Erythroblast (primary cell): ENCODE data around the gene MCM3AP.
A peak's percentile ranks its signal among the peaks of the same experiment; 100 is the strongest.
"Not testable (repeated sequence)": the region's sequence is repeated elsewhere in the genome, so short reads cannot be mapped to it uniquely, and the experiment has no call there.

ENCODE experiments used
- DNase-seq, 2 experiments: peaks; one replicate each; lab custom pipeline; 2025; lab: John Stamatoyannopoulos, UW
- GATA1 ChIP-seq: IDR thresholded peaks from 2 replicates; pipeline ENCODE4 v1.6.1; 2011; ENCODE audit warnings: low read depth, mild to moderate bottlenecking, control low read depth, low read length, moderate library complexity
- POLR2A ChIP-seq: IDR thresholded peaks from 2 replicates; pipeline ENCODE4 v1.6.1; 2011; ENCODE audit warnings: mild to moderate bottlenecking, low read length

MCM3AP gene

DNA sequence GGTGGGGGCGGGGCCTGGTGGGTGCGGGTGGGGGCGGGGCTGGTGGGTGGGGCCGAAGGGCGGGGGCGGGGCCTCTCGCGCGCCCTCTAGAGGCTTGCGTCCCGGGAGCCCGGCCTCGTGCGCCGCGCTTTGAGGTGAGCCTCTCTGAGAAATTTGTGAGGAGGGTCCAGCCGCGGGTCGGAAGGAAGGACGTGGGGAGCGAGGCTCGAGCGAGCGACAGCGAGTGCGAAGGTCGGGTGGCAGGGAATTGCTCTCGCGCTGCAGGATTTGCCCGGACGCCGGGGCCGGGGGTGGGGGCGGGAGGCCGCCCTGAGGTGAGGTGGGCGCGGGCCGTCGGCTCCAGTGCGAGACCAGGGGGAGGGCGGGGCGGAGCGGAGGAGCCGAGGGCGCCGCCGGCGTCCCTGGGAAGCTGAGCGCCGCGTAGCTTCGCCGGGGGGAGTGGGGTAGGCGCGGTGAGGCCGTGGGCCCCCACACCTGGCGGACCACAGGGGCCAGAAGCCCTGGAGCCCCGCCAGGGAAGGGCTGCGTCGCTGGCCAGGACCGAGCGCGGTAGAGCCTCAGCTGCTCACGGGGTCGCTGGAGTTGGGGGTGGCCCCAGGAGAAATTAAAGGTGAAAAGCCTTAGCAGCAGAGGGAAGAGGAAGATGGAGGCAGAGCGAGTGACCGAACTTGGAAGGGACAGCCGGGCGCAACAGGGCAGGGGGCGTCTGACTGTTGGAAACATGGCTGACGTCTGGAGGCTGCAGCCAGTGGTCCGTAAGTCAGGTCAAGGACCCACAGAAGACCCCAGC is 56.1 kb downstream of the MCM3AP start:
- DNase-seq = peak in 1 of 2 experiments; percentile 70
- no peak for TF ChIP-seq GATA1
- TF ChIP-seq POLR2A = no peak

DNA sequence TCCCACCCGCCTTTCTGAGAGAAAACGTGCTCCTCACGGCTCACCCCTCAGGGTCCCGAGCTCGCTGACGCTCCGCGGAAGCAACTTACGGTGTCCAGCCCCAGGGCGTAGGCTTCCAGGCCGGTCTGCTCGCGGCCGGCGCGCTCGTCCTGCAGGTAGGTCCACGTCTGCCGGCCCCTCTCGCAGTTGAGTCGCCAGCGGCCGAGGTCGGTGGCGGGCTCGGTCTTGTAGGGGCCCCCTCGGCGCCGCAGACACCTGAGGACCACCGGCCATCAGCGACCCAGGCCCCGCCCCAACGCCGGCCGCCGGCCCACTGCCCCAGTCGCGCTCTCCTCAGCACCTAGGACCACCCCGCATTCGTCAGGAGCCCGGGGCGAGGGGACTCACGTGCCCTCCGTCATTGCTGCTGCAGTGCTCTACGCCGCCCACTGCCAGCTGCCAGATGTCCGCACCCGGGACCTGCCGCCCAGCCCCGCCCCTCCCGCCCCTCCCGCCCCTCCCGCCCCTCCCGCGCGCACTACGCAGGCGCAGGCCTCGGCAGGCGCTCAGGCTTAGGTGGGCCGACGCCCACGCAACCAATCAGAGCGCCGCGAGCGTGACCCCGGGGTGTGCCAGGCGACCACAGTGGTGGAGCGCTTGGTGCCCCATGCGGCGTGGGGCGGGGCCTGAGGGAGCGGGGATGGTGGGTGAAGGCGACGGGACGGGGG is 56.9 kb downstream of the MCM3AP start, which contains the start of gene LSS:
Gene LSS (minus strand): TSS at position 430 of the 707 bp plus-strand sequence. CDS start 29 bp downstream, at position 401.
- peak; percentile 28 for TF ChIP-seq POLR2A
- TF ChIP-seq GATA1 = no peak
- DNase-seq = peak; percentile 94 to 97

DNA sequence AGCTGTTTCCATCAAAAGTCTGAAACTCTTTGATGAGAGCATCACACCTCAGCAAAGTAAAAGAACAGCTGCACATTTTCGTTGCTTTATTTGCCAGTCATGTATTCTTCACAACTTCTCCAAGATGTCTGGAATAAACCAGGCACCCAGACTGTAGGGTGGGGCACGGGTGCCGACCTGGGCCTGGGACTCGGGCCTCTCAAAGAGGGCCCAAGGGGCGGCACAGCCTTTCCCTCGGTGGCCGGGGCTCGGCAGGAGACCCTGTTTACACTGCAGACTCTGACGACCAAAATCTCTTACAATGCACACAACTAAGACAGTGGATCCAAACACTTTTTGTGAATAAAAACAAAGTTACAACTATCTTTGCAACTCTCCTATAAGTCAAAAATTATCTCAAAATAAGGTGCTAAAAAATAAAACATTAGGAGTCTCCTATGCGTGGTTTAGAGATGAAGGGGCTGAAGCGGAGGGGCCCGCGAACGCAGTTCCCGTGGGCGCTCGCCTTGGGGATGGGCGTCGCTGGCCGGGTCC is 57.5 kb downstream of the MCM3AP start:
- DNase-seq = peak; percentile 27 to 36
- TF ChIP-seq POLR2A = no peak
- no peak for TF ChIP-seq GATA1

DNA sequence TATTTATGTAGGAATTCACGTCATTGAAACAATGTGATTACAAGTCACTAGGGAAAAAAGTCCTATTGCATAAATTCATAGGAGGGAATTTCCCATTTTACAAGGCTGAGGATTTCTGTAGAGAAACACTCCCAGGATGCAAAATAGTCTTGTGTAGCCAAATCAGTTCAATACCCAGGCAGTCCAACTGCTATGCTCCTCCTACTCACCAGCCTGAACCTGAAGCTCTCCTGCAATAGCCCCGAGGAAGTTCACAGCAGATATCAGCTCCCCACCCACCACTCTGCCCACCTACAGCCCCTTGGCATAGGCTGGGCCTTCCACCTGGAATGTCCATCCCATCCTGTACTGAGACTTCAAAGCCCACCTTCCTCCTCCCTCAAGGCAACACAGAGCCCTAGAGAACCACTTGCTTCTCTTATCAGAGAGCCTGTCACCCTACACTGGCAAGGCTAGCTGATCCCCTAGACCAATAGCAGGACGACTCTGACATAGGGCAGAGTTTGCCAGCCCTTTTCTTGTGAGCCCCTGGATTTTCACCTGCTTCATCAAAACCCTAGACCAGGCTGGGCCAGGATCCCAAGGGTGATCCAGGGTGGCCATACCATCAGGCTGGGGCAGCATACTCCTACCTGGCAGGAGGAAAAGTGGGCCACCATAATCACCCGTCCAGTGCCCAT is 58.4 kb downstream of the MCM3AP start:
- TF ChIP-seq POLR2A (peak; percentile 32), GATA1 (no peak)
- DNase-seq = peak; percentile 24 to 26

DNA sequence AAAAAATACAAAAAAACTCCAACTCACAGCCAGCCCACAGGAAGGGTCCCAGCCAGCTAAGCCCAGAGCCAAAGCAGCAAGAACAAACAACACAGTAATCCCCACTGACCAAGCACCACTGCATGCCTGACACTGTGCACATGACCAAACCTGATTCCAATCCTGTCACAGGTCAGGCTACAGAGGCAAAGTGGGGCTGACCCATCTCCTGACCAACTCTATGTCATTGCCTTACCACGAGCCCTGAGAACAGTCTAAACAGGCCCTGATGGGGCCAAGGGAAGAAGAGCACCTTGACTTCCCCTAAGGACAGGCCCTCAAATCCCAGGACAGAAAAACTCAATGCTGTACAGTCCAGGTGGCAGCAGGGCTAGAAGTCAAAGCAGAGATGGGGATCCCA is 59.3 kb downstream of the MCM3AP start:
- TF ChIP-seq POLR2A (no peak), GATA1 (no peak)
- no peak for DNase-seq

DNA sequence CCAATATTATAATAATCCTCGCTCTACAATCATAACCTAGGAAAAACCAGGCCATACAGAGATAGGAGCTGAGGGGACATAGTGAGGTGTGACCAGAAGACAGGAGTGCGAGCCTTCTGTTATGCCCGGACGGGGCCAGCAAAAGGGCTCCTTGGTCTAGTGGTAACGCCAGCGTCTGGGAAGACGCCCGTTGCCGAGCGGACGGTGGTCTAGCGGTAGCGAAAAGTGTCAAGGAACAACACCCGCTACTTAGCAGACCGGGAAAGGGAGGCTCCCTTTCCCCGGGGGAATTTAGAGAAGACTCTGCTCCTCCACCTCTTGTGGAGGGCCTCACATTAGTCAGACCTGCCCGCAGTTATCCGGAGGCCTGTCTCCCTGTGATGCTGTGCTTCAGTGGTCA is 61.8 kb downstream of the MCM3AP start:
- DNase-seq = not testable (repeated sequence)

DNA sequence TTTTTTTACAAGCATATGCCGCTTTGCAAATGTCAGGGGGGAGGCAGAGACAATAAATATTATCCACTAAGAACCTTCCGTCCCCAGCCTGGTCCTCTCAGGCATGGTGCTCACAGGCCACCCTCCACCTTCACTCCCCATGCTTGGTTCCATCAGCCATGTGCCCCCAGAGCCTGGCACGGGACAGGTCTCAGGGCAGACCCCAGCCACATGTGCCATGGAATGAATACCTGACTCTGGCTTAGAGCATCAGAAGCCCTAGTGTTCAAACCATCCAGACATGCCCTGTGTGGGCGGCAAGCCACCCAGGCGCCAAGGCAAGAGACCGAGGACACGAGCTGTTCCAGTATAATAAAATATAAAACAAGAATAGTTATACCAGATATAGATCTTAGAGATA is 62.2 kb downstream of the MCM3AP start:
- TF ChIP-seq POLR2A = no peak
- TF ChIP-seq GATA1 = no peak
- DNase-seq = no peak

DNA sequence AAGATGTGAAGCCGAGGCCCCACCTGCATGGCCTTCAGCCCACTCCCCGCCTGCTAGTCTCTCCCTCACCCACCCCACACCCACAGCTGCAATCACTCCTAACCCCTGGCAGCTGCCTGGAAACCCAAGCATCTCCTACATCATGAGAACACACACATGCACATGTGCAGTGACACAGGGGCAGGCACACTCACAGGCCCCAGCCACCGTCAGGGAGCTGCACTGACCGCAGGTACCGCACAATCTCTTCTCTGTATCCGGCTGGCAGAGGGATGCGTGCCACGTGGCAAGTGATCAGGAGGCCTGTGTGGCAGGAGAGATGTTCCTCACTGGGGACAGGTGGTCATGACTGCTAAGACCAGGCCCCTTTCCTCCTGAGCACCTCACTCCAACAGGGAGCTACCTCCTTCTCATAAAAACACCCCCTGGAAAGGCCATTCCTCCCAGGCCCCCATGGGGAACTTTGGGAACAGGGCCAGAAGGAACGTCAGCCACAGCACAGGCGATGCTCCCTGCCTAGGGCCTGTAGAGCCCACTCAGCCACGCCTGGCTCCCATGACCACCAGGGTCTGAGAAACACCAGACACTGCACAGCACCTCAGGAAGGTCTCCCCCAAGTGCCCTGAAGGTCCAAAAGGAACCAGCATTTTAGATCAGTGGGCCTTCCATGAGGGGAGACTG is 62.8 kb downstream of the MCM3AP start:
- TF ChIP-seq GATA1 (no peak), POLR2A (no peak)
- no peak for DNase-seq

DNA sequence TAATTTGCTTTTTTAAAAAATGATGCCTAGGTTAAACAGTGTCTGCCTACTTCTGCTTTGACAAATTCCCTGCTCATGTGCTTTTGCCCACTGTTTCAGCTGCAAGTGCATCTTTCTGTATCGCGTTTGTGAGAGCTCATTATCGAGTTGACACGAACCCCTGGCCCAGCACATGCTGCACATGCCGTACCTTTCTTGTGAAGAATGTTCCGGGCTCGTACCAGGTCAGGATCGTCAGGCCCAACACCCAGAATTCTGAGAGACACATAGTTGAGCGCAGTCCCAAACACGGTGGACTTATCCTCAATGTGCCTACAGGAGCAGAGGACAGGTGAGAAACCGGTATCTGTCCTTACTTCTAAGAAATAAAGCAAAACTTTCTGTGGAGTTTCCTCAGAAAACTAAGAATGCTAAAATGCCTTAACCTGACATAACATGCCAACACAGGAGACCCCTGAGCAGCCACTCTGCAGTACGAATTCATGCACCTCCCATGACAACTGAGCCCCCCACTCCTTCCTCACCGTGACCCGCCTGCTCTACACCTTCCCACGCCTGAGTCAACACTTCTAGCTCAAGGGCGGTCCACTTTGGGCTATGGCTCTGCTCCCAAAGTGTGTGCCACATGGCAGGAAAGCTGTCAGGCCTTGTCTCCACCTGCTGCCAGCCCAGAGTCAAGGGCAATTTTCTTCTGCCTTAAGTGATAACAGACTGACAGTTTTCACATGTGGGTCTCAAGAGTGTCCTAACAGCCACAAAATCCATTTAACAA is 63.6 kb downstream of the MCM3AP start:
- no peak for DNase-seq
- TF ChIP-seq GATA1 (no peak), POLR2A (no peak)

DNA sequence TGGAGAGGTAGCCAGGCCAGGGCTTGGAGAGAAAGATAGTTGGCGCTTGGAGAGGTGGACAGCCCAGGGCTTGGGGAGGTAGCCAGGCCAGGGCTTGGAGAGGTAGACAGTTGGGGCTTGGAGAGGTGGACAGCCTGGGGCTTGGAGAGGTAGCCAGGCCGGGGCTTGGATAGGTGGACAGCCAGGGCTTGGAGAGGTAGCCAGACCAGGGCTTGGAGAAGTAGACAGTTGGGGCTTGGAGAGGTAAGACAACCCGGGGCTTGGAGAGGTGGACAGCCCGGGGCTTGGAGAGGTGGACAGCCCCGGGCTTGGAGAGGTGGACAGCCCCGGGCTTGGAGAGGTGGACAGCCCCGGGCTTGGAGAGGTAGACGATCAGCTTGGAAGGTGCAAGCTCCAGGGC is 64.6 kb downstream of the MCM3AP start:
- DNase-seq = no peak
- TF ChIP-seq GATA1 (no peak), POLR2A (no peak)

DNA sequence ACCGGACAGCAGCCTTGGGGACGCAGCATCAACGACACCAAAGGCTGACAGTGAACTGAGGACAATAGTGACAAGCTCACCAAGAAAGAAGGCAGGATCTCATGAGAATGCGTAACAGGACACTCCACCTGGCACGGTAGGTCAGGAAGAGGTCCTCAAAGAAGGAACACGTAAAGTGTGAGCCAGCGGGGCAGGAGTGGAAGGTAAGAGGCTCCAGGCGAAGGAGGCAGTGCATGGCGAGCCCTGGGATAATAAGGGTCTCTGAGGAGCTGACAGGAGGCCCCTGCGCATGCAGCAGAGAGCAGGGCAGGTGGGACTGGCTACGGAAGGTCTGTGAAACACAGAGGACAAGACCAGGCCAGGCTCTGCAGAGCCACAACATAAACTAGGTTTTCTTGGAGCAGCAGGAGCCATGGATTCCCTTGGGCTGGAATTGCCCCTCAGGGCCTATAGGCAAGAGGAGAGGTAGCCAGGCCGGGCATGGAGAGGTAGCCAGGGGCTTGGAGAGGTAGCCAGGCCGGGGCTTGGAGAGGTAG is 65.1 kb downstream of the MCM3AP start:
- DNase-seq = no peak
- TF ChIP-seq GATA1 (no peak), POLR2A (no peak)

DNA sequence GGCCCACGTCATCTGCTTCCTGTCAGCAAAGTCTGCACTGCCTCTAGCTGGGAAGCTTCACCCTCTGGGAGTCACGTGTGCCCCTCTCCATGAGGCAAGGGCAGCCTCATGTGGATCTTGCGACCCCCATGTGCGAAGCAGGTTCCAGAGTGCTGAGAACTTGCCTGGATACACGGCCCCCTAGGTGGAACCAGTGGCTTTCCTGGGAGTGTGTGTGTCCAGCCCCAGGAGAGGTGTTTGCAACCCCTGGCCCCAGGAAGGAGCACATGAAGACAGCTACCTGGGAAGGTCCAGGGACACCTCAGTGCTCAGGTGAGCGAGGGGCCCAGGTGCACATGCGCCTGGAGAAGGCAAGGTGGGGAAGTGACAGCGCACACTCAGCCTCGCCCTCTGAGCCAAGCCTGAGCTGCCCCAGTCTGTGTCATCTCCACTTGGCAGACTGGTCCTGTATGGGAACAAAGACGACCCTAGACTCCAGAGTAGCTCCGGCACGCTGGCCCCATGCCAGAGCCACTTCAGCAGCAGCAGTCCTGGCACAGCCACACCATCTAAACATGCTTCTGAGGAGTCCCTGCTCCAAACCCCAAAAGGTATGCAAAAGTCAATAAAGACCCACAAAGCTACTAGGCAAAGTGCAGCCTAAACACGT is 65.7 kb downstream of the MCM3AP start:
- TF ChIP-seq POLR2A (no peak), GATA1 (no peak)
- DNase-seq = no peak
